Astrocyte (in vitro differentiated cells and primary cell): ENCODE measurements around the gene C16orf96.

Source experiments
- EZH2 ChIP-seq: IDR thresholded peaks from 2 replicates; pipeline ENCODE4 v1.6.1; 2012; ENCODE audit warnings: mild to moderate bottlenecking, low read length, inconsistent platforms; ENCODE audit not compliant: insufficient read depth
- TF ChIP-seq, protein P1 (sequence below): IDR thresholded peaks from 2 replicates; pipeline ENCODE4 v1.5.1; 2011; ENCODE audit warnings: low read depth, mild to moderate bottlenecking, inconsistent platforms, low read length, moderate library complexity; ENCODE audit not compliant: insufficient read depth

DNA sequence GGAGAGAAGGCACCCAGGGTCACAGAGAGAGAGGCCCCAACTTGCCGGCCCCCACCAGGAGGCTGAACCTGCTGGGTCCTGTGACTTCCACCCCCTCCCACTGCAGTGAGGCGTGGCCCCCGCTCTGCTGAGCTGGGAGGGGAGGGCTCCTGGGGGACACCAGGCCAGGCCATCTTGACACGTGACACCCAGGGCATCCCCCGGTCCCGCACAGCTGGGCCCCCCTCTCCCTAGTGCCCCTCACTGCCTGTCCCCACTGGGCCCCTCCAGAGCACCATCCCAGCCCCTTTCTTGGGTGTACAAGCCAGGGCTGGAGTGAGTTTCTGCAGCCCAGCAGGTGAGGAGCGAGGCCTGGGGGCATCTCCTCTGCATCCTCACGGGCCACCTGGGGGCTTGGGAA, 46.2 kb downstream of the C16orf96 start:
- TF ChIP-seq, protein P1, sequence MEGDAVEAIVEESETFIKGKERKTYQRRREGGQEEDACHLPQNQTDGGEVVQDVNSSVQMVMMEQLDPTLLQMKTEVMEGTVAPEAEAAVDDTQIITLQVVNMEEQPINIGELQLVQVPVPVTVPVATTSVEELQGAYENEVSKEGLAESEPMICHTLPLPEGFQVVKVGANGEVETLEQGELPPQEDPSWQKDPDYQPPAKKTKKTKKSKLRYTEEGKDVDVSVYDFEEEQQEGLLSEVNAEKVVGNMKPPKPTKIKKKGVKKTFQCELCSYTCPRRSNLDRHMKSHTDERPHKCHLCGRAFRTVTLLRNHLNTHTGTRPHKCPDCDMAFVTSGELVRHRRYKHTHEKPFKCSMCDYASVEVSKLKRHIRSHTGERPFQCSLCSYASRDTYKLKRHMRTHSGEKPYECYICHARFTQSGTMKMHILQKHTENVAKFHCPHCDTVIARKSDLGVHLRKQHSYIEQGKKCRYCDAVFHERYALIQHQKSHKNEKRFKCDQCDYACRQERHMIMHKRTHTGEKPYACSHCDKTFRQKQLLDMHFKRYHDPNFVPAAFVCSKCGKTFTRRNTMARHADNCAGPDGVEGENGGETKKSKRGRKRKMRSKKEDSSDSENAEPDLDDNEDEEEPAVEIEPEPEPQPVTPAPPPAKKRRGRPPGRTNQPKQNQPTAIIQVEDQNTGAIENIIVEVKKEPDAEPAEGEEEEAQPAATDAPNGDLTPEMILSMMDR, result no peak
- TF ChIP-seq EZH2, result no peak
